ENCODE measurements around the gene ATG4A. TPM values are rescaled to one million over a fixed set of nuclear protein-coding genes. Genes with fewer than 3 reads are reported as not detected.

Gene ATG4A
- total and polyA plus RNA-seq, 8 donors, result 12.0 to 18.4 (median 13.9) TPM

DNA sequence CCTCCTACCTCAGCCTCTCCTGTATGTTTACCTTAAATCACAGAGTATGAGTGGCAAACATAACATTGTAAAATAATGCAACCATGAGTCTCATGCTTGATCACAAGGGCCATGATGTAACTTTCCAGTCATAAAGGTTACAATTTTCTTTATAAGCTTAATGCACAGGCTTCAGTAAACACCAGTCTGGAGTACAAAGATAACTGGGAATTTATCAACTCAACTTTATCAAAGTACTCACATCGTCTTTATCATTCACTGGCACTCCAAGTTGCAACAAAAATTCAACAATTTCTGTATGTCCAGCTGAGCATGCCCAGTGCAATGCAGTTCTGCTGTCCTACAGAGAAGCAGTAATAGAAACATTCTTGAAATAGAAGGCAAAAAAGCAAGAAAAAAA is 3.1 kb upstream of the ATG4A start:
- H3K4me1 ChIP-seq, result peaks cover 0 to 15% of the 10 kb centered on the region in 2 donors
- H3K9me3 ChIP-seq, result no peaks in the 10 kb centered on the region
- H3K27ac ChIP-seq, result no peak overlapping the region
- peaks cover 0 to 31% of the 10 kb centered on the region in 2 donors for H3K36me3 ChIP-seq
- ATAC-seq, result no peak
- no peak overlapping the region for H3K4me3 ChIP-seq
- no peaks in the 10 kb centered on the region for H3K27me3 ChIP-seq
- DNase-seq, result no peak
- TF ChIP-seq, protein P1, sequence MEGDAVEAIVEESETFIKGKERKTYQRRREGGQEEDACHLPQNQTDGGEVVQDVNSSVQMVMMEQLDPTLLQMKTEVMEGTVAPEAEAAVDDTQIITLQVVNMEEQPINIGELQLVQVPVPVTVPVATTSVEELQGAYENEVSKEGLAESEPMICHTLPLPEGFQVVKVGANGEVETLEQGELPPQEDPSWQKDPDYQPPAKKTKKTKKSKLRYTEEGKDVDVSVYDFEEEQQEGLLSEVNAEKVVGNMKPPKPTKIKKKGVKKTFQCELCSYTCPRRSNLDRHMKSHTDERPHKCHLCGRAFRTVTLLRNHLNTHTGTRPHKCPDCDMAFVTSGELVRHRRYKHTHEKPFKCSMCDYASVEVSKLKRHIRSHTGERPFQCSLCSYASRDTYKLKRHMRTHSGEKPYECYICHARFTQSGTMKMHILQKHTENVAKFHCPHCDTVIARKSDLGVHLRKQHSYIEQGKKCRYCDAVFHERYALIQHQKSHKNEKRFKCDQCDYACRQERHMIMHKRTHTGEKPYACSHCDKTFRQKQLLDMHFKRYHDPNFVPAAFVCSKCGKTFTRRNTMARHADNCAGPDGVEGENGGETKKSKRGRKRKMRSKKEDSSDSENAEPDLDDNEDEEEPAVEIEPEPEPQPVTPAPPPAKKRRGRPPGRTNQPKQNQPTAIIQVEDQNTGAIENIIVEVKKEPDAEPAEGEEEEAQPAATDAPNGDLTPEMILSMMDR (IDR thresholded peaks at IDR 0.05), result no peak
- intact Hi-C loops (cut with DNase I), result no loop called here

DNA sequence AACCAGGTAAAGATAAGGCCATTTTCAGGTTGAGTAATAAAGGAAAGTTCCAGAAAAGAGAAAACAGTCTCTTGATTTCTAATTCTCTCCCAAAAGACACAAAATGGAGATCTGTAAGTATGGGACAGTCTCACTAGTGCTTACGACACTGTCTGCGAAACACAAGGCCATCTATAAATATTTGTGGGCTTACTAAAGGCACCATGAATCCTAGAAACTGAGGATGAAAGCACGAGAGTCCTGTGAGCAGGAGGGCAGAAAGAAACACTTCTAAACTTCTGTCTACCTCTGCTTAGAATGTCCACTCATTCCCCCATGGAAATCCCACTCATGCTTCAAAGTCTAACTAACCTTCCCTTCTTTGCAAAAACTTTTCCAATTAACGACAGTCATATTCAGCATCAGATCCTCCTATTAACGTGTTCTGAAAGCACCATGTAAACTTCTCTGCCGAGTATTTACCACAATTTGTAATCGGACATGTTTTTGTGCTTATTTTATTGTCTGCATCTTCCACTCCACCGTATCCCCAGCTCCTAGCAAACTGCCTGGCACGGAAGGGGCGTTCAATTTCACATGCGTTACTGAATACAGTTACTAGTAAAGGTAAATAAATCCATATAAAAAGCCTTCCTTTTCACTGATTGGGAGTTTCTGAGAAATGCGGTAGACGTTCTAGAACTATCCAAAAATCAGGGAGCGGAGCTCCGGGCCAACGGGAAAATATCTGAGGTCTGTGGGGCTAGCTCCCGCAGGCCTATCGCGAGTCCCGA is 901 bp upstream of the ATG4A start:
- peak in 2 of 4 donors; percentile 11 to 13 for DNase-seq
- TF ChIP-seq, protein P1 (IDR thresholded peaks at IDR 0.05), result no peak
- intact Hi-C loops (cut with DNase I), result no loop called here
- H3K4me1 ChIP-seq, result peaks cover 0 to 15% of the 10 kb centered on the region in 2 donors
- H3K4me3 ChIP-seq, result peak overlapping the region; percentile 41 to 57
- H3K27me3 ChIP-seq, result no peaks in the 10 kb centered on the region
- peak overlapping the region; percentile 85 for H3K27ac ChIP-seq
- H3K36me3 ChIP-seq, result peaks cover 0 to 20% of the 10 kb centered on the region in 2 donors
- H3K9me3 ChIP-seq, result no peaks in the 10 kb centered on the region
- no peak for ATAC-seq

DNA sequence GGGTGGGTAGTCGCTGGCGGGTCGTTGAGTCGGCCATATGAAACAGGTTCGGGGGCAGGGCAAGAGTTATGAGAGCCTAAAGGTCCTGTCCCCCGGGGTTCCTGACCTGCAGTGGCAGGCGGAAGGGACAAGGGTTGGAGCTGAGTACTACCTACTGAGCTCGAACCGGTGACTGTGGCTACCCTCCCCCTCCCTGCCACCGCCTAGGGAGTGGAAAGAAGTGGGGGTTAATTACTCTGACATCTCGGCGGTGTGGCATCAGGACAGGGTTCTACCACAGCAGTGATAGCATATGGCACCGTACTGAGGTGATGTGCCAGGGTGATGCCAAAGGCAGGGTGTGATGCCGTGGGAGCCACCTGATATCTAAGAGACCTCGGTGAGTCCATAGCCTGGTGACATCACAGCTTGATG is 307 bp downstream of the ATG4A start:
- H3K27me3 ChIP-seq, result no peaks in the 10 kb centered on the region
- H3K36me3 ChIP-seq, result peaks cover 0 to 12% of the 10 kb centered on the region in 2 donors
- intact Hi-C loops (cut with DNase I), result no loop called here
- DNase-seq (peak in 1 of 4 donors; percentile 9), ATAC-seq (peak; percentile 52)
- no peaks in the 10 kb centered on the region for H3K9me3 ChIP-seq
- H3K27ac ChIP-seq, result peak overlapping the region; percentile 35 to 85
- H3K4me3 ChIP-seq, result peak overlapping the region; percentile 41 to 57
- TF ChIP-seq, protein P1 (IDR thresholded peaks at IDR 0.05), result no peak
- peaks cover 0 to 15% of the 10 kb centered on the region in 2 donors for H3K4me1 ChIP-seq

DNA sequence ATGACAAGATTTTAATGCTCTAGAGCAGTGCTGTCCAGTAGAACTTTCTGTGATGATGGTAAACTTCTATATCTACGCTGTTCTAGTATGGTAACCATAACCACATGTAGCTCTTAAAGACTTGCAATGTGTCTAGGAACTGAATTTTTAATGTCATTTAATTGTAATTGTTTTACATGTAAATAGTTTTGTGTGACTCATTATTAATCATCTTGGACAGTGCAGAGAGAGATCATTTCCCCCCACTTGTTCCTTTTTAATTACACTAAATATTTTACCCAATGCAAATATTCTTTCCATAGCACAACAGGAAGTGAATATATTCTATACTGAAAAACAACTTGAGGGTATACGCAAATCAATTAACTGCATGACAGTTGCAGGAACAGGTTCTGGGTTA is 5.8 kb downstream of the ATG4A start:
- Histone ChIP-seq H3K4me3 (no peak overlapping the region), H3K27ac (no peak overlapping the region), H3K36me3 (no peaks in the 10 kb centered on the region), H3K27me3 (peaks cover 0 to 5% of the 10 kb centered on the region in 2 donors), H3K9me3 (no peaks in the 10 kb centered on the region), H3K4me1 (peaks cover 0 to 5% of the 10 kb centered on the region in 2 donors)
- intact Hi-C loops (cut with DNase I), result no loop called here
- no peak for ATAC-seq
- no peak for DNase-seq
- TF ChIP-seq, protein P1 (IDR thresholded peaks at IDR 0.05), result no peak

DNA sequence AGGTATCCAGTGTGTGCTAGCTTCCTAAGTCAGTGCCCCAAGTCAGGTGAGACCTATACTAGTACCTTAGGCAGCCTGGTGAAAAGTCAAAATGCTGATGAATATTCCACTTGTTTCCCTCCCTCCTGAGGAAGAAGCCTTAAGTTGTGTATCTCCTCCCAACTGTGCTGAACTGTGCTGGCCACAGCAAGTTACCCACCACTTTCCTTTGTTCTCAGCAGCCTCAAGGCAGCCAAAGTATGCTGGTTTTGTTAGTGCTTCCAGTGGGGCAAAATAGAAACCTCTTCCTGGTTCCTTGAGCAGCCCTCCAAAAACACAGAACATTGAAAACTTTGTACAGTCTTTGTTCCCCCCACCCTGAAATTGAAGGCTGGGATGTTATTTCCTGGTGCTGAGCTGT is 13.9 kb downstream of the ATG4A start:
- Histone ChIP-seq H3K27me3 (peaks cover 0 to 5% of the 10 kb centered on the region in 2 donors), H3K4me1 (no peaks in the 10 kb centered on the region), H3K36me3 (no peaks in the 10 kb centered on the region), H3K4me3 (no peak overlapping the region), H3K27ac (no peak overlapping the region), H3K9me3 (no peaks in the 10 kb centered on the region)
- ATAC-seq, result no peak
- TF ChIP-seq, protein P1 (IDR thresholded peaks at IDR 0.05), result no peak
- DNase-seq, result no peak
- intact Hi-C loops (cut with DNase I), result no loop called here
